Activated T-cell treated with anti-CD3 and anti-CD28 coated beads for 4 hours (primary cell): ENCODE measurements around the gene TMED6.
"Not testable (repeated sequence)": the region's sequence is repeated elsewhere in the genome, so short reads cannot be mapped to it uniquely, and the experiment has no call there.

Source experiments
- DNase-seq: peaks from one replicate; pipeline ENCODE4 v3.0.0-alpha.2; 2020

The TMED6 gene

DNA sequence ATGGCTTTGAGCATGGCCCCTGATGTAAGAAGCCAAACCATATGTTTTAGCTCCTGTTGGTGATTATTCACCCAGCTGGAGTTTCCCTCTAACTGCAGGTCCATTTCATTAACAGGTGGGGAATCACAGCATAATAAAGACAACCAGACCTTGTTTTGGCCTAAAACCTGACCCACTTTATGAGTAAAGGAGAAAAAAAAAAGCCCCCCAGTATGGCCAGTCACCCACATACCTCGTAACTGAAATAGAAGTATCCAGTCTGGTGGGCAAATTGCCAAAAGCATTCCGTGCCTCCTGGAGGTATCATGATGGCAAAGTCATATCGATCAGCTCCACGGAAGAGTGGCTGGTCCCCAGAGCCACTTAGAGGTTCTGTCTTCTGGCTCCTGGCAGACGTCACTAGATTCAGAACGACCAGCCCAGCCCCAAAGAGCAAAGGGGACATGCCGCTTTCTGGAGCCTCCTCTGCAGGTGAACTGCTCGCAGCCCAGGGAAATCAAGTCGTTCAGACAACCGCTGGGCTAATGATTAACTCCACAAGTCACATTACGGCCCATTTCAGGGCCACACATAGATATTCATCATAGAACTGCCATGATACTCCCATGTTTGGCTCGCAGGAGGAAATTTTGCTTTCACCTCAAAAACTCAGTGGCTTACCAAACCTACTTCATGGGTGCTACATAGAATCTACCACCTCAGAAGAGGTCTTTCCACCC lies at the start of gene TMED6:
Gene TMED6, minus strand, starts transcription at position 478 of the 719 bp plus-strand sequence. Its CDS starts 33 bp downstream, at position 445.
- DNase-seq: no peak

DNA sequence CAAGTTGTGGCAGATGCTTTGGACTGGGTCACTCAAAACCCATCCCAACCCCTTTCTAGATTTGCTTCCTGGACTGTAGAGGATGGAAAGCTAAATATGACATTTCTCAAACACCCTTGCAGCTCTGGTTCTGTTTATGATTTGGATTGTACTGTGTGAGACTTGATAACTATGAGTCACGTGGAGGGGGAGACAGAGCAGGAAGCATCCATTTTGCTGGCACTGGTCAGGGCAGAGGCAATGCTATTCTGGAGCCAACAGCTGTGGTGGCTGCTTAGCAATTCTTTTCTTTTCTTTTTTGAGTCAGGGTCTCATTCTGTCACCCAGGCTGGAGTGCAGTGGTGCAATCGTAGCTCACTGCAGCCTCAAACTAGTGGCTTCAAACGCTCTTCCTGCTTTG lies 47.8 kb upstream of the TMED6 start:
- DNase-seq: no peak

DNA sequence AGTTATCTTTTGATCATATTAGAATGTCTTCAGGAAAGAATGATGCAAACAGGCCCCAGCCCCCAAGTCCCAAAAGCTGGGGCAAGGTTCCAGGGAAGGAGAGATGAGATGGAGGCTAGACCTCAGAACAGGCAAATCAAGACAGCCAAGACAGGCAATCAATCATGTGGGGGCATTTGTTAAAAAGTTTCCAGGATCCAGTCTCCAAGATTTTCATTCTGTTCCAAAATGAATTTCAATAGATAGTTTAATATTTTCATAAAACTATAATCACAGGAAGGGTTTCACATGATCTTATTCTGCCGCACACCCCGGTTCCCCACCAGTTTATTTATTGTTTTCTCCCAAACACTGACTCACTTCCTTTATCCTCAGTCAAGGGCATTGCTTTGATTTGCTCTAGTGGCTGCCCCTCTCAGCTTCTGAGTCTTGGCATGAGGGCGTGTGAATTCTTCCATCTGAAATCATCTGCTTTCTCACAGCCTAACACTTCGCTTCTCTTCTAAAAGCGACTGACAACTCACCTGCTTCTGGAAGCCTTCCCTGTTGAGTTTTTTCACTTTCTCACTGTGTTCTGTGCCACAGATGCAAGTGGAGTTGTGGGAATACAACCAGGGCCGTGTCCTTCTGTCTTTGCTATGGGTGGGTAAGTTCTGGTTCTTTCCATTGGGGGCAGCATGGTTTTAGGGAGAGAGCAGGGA lies 46.4 kb upstream of the TMED6 start:
- DNase-seq: no peak

DNA sequence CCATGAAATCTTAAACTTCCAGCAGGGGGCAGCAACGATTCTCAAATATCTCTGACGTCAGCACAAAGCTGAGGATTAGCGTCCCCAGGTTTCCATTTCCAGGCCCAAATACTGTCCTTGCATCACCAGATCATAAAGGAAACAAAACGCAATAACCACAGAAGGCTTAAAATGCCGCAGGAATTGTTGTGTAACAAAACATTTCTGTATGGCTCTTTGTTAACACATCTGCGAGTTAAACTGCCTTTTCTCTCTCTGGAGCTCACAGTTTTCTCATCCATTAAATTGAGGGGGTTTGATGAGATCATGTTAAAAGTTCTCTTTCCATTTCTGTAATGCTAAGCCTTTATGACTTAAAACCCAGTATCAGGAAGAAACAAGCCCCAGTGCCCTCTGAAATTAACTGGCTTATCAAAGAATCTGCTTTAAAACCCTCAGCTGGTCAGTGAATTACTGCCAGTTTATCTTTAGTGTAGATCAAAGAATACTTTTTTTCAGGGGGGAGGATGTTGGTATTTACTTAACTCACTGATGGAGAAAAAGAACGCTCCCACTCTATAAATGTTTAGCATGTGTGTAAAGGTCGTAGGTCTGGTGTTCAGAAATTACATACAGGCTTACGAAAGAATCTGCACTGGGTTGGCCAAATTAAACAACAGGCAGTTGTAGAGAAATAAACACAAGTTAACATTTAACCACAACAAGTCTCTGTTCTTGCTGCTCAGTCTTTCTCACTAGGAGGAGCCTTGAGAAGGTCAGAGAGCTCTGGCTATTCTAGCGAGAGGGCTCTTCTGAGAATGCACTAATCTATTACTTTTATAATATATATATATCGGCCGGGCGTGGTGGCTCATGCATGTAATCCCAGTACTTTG lies 44.8 kb upstream of the TMED6 start:
- DNase-seq: peak; percentile 73

DNA sequence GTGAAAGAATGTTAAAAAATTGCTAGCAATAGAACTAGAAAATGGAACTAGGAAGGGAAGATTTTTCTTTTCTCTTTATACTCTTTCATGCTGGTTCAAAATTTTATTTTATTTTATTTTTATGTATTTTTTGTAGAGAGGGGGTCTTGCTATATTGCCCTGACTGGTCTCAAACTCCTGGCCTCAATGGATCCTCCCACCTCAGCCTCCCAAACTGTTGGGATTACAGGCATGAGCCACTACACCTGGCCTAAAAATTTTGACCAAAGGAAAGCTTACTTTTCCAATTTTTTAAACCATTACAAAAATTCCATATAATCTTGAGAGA lies 44.2 kb upstream of the TMED6 start:
- no peak for DNase-seq

DNA sequence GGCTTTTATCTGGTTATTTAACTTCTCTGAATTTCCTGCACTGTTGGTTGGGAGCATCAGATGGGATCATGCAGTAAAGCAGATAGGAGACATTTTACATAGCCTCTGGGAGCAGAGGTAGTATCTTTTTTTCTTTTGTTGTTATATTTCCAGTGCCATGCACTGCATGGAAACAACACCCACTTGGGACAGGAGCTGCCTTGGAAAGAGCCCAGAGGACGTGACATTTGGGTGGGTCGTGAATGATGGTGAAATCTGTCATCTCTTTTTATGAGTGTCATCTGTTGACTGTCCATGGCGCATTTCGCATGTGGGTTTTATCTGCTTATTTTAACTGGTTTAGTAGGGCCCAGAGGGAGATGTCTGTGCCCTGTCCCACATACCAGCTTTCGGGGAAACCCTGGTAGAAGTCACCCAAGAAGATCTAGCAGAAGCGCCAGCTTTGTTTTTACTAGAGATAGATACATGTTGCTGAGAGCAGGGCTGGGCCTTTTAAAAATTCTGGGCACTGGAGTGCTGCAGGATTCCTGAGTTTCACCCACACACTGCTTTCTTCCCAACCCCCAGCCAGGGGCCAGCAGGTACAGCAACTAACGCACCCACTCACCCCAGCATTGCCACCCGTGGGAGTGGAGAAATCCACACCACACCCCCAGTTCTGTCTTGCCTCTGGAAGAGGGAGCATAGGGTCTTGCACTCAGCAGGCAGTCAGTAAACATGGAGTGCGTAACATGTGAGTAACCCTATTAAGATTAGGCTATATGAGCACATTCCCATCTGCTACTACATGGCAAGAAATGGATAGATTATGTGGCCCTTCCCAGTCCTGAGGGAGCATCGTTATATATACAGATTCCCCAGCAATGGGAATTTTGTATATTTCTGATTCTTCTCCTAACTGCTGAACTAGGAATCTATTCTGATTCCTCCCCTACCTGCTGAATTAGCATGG lies 42.6 kb upstream of the TMED6 start:
- no peak for DNase-seq

DNA sequence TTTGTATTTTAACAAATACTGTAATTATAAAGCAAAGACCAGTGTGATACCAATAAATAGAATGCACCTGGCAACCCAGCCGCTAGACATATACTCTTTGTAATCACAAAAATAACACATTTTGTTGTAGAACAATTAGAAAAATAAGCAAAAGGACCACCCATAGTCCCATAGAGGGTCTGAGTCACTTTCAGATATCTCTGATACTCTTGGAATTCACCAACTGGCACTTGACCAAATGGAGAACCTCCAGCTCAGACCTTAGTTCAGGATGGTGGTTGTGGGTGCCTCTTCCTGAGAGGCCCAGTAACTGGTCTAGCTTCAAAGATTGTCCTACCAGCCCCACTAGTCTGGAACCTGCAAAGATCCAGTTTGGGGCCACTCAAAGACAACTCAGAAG lies 35.0 kb upstream of the TMED6 start:
- DNase-seq: no peak

DNA sequence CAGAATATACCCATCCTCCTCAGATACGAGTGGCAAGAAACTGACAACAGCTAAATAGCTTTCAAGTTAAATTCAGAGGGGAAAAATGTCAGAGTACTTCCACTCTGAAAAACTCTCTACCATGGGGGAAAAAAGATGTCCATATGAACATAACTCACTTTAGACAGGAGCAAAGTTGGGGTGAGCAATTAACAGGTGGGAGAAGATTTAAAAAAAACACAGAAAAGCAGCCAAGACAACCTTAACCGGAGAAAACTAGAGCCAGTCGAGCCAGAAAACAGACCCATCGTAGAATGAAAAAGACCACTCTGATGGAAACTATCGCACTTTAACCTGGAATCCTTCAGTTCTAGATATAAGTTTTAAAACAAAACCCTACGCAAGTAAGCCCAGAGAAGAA lies 33.4 kb upstream of the TMED6 start:
- DNase-seq: no peak

DNA sequence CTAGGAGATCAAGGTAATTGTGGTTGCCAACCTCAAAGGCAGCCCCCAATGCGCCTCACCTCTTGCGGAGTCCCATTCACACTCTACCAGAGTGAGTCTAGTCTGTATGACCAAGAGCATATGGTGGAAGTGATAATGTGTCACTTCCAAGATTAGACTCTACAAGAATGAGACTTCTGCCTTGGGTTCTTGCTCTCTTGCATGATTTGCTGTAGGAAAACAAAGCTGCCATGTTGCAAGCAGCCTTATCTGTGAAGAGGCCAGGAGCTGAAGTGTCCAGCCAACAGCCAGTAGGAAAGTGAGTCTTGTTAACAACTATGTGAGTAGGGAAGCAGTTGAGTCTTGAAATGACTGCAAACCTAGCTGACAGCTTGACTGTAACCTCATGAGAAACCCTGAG lies 30.8 kb upstream of the TMED6 start:
- no peak for DNase-seq

DNA sequence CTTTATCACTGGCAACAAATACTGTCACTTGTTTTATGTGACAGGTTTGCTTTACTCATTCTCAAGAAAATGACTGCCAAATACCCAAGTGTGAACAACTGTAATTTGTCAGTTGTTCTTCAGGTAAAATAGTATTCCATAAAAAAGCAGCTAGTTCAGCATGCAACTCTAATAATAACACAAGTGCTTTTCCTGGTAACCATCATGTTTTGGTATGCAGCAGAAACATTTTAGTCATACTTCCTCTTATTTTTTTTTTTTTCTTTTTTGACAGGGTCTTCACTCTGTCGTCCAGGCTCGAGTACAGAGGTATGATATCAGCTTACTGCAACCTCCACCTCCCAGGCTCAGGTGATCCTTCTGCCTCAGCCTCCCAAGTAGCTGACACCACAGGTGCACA lies 29.6 kb upstream of the TMED6 start:
- no peak for DNase-seq

DNA sequence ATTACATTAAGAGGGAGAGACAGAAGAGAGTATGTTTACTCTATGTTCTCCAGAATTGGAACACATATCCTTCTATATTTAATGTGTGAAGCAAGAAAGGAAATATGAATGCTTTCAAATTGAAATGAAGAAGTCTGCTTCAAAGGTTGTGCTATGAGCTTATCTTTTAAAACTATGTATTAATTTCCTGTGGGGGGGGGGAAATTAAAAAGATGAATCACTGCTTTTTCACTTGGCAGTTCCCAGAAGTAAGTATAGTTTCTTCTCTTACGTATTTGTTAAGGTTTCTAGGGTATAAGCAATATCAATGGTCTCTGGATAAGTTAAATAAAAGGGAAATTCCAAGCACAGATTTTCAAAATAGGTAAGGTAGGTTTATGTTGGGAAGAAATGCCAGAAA lies 27.2 kb upstream of the TMED6 start:
- DNase-seq: no peak

DNA sequence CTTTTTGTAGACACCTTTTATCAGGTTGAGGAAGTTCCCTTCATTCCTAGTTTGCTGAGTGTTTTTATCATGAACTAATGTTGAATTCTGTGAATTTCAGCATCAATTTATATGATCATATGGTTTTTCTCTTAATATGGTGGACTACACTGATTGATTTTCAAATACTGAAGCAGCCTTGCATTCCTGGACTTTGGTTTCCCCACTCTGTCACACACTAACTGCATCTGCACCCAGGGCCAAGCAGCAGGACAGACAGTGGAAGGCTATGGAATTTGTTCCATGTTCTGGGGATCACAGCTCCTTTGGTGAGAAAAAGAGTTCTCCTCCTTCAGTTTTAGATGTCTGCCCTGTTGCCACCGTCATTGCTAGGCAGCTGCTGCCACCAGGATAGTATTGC lies 26.4 kb upstream of the TMED6 start:
- no peak for DNase-seq

DNA sequence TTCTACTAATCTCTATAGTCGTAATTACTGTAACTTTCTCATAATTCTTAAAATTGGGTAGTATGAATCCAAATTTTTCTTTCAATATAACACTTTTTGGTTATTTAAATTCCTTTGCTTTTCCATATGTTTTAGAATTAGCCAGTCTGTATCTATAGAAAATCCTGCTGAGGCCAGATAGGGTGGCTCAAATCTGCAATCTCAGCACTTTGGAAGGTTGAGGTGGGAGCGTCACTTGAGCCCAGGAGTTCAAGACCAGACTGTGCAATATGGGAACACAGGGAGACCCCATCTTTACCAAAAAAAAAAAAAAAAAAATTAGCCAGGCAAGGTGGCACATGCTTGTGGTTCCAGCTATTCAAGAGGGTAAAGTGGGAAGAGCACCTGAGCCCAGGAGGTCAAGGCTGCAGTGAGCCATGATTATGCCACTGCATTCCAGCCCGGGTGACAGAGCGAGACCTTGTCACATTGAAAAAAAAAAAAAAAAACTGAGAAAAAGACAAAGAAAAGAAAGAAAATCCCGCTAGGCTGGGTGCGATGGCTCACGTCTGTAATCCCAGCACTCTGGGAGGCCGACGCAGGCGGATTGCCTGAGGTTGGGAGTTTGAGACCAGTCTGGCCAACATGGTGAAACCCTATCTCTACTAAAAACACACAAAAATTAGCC lies 24.9 kb upstream of the TMED6 start:
- no peak for DNase-seq

DNA sequence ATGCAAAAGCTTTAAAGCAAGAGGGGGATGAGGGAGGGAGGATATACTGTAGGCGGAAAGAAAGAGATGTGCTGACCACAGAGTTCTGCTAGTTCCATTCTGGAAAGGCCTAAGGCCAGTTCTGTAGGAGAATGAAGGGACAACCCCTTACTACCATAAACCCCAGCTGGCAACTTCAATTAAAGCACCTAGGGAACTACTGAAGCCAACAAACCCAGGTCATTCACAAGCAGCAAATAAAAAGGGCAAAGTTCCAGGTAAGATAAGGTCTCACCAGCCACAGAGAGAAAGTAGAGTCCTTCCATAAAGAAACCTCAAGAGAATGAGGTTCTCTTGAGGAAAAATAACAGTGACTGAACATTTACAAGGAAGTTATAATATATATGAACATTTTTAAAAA lies 21.4 kb upstream of the TMED6 start:
- DNase-seq: no peak

DNA sequence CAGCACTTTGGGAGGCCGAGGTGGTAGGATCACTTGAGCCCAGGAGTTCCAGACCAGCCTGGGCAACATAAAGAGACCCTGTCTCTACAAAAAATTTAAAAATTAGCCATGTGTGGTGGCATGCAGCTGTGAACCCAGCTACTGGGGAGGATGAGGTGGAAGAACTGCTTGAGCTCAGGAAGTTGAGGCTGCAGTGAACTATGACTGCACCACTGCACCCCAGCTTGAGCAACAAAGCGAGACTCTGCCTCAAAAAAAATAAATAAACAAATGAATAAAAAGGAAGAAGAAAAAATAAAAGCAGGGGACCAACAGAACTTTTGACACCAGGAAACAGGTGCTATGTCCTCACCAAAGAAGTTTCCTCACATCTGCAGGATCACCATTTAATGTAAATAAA lies 20.0 kb upstream of the TMED6 start:
- DNase-seq: no peak

DNA sequence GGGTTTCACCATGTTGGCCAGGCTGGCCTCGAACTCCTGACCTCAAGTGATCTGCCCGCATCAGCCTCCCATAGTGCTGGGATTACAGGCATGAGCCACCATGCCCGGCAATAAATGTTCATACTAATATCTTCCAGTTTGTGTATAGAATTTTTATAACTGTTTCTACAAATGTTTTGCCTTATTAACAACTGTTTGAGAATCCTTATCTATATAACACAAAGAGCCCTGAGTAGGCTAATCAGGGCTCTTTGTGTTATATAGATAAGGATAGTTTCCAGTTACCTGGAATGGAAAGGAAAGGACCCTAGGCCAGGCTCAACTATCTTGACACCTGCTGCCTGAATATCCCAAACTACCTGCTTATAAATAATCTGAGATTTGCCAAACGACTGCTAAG lies 17.3 kb upstream of the TMED6 start:
- DNase-seq: no peak

DNA sequence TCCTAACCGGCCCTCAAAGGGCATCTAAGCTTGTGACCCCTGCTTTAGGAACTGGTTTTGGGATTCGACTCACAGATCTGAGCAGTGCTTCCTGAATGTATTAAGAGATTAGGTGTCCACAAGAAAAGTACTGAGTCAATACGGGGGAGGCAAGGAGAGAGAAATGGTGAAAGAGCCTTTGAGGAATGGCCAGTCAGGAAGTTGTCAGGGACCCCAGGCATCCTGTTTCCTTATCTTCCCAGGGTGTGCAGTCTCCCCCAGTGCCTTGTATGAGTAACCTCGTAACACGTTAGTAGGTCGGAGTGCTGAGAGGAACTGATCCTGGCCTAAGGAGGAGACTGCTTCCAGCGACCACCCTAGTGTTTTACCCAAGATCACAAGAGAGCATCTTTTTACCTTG lies 16.4 kb upstream of the TMED6 start:
- DNase-seq: no peak

DNA sequence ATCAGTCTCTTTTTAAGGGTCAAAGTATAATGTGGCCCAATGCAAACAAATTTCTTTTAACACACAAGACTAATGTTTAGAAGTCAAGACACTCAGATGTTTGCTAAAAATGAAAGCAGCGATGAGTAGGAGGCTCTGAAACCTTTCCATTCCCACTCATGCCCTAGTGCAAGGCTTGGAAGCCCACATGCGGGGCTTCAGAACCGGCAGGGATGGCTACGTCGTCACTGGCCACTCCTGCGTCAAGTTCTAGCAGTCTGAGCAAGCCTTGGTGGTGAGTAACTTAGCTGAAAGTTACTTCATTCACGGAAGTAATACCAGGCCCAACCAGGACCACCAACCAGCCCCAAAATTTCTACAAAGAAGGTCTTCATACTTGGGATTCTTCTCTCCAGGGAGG lies 14.8 kb upstream of the TMED6 start:
- no peak for DNase-seq

DNA sequence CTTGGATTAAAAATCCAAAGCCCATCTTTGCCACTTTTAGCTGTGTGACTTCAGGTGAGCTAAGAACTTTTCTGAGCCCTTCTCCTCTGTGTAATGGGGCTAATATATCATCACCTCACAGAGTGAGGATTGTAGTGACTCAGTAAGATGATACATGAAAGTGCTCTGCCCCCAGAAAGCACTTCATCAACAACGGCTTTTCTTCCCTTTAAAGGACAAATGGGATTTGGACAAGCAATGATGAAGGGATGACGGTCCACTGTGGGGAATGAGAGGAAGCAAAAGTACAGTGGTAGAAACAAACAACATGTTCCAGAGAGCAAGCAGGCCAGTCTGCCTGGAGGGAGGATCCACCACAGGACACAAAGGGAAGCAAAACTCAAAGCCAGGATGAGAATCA lies 14.3 kb upstream of the TMED6 start:
- no peak for DNase-seq

DNA sequence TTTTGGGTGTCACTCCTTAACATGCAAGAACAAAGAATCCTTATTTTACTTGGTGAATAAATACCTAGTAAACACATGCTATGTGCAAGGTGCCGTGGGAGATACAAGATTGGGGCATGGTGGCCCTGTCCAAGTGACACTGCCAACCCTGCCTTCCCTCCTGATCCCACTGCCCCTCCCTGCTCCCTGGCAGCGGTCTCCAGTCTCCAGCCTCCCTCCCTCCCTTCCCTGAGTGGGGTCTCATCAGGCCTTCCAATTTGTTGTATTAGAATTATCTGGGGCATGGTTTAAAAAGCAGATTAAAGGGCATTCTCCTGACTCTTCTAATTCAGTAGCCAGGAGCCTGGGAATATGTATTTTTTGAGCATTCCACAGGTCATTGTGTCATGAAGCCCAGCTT lies 12.5 kb upstream of the TMED6 start:
- no peak for DNase-seq

DNA sequence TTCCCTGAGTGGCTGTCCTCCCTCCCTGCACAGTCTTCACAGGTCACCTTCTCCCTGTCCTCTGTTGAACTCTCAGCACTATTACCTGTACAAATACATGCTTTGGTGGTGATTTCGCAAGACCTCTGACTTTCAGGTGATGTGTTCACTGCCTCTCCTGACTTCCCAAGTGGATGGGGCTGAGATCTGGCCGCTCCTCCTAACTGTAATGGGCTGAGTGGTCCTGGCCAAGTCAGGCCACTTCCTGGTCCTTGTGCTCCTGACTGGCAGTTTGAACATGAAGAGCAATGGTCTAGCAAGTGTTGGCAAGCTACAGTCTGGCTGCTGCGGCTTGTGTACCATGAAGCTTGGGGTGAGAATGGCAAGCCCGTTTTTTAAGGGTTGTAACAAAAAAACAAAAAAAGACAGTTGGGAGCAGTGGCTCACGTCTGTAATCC lies 11.7 kb upstream of the TMED6 start:
- no peak for DNase-seq

DNA sequence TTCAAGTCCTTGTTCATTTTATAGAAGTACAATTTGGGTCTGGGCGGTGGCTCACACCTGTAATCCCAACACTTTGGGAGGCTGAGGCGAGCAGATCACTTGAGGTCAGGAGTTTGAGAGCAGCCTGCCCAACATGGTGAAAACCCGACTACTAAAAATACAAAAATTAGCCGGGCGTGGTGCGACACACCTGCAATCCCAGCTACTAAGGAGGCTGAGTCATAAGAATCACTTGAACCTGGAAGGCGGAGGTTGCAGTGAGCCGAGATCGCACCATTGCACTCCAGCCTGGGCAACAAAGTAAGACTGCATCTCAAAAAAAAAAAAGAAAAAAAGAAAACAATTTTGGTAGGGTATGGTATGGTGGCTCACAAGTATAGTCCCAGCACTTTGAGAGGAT lies 8.5 kb upstream of the TMED6 start:
- not testable (repeated sequence) for DNase-seq
